Liver (tissue), 3 donors: ENCODE data around the gene SRSF2.

Experiments
- FOXA1 ChIP-seq: IDR thresholded peaks from 2 replicates; pipeline ENCODE4 v1.6.1; 2016; ENCODE audit warnings: antibody characterized with exemption
- MAX ChIP-seq: IDR thresholded peaks from 2 replicates; pipeline ENCODE4 v1.6.1; 2016; ENCODE audit warnings: antibody characterized with exemption
- RAD21 ChIP-seq, 2 donors: IDR thresholded peaks; 2 replicates each; pipeline ENCODE4 v1.6.1; 2016; ENCODE audit warnings: antibody characterized with exemption in 2 of 2, mild to moderate bottlenecking in 2 of 2
- TAF1 ChIP-seq: conservative IDR thresholded peaks from 2 replicates; pipeline ENCODE4 v1.6.1; 2016; ENCODE audit warnings: antibody characterized with exemption, mild to moderate bottlenecking
- YY1 ChIP-seq: IDR thresholded peaks from 2 replicates; pipeline ENCODE4 v1.6.1; 2016; ENCODE audit warnings: antibody characterized with exemption, mild to moderate bottlenecking
- TF ChIP-seq, protein P1 (sequence below): fragments of 150-350 bp; IDR thresholded peaks from 2 replicates; pipeline ENCODE4 v1.5.1; 2017; ENCODE audit warnings: improper control_type of control experiment, low read depth, low read length; ENCODE audit not compliant: missing input control
- donor health status: healthy.
- donor health status: healthy.

- TF ChIP-seq, protein P1, sequence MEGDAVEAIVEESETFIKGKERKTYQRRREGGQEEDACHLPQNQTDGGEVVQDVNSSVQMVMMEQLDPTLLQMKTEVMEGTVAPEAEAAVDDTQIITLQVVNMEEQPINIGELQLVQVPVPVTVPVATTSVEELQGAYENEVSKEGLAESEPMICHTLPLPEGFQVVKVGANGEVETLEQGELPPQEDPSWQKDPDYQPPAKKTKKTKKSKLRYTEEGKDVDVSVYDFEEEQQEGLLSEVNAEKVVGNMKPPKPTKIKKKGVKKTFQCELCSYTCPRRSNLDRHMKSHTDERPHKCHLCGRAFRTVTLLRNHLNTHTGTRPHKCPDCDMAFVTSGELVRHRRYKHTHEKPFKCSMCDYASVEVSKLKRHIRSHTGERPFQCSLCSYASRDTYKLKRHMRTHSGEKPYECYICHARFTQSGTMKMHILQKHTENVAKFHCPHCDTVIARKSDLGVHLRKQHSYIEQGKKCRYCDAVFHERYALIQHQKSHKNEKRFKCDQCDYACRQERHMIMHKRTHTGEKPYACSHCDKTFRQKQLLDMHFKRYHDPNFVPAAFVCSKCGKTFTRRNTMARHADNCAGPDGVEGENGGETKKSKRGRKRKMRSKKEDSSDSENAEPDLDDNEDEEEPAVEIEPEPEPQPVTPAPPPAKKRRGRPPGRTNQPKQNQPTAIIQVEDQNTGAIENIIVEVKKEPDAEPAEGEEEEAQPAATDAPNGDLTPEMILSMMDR = no peak
- TF ChIP-seq FOXA1 (no peak), YY1 (no peak), MAX (peak; percentile 10), TAF1 (no peak), RAD21 (IDR thresholded peaks at IDR 0.05) (no peak)
These were observed 1.4 kb downstream of the SRSF2 start for GRCh38 chr17:76735586-76736348.
